Activated CD8-positive, alpha-beta memory T cell treated with anti-CD3 and anti-CD28 coated beads for 24 hours (primary cell): ENCODE results near the gene SH3D19.

Source experiments
- DNase-seq: peaks from one replicate; pipeline ENCODE4 v3.0.0-alpha.2; 2020

Gene SH3D19

DNA sequence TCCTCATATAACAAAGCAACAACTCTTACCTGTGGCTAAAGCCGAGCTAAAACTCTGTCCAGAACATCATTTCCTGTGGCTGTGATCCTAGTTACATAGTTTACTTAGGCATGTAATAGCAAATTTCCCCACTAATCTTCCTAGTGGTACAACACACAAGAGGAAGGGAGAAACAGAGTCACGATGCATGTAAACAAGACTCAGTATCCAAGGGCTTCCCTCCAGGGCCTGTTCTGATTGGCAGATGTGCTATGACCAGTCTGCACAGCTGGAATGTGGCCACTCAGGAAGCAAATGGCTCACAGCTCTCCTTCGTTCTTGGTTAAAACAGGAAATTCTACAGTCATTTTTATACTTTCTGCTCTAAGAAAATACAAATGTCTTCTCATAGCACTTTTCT, 97.7 kb downstream of the SH3D19 start:
- DNase-seq = no peak

DNA sequence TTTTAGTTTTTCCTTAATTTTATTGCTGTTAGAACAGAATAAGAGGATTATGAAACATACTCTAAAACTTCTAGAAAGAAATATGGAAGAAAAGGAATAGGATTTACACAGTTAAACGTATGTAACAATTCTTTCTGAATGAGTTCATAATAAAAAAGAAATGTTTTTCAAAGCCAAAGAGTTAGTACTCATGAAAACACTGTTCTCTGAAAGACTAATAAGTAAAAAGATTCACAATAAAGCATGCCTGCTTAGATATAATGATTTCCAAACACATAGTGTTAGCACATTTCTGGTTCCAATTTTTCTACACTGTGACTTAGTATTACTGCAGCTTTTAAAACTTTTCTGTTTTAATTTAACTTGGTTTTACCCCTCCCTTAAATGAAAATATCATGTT, 98.2 kb downstream of the SH3D19 start:
- DNase-seq = no peak

DNA sequence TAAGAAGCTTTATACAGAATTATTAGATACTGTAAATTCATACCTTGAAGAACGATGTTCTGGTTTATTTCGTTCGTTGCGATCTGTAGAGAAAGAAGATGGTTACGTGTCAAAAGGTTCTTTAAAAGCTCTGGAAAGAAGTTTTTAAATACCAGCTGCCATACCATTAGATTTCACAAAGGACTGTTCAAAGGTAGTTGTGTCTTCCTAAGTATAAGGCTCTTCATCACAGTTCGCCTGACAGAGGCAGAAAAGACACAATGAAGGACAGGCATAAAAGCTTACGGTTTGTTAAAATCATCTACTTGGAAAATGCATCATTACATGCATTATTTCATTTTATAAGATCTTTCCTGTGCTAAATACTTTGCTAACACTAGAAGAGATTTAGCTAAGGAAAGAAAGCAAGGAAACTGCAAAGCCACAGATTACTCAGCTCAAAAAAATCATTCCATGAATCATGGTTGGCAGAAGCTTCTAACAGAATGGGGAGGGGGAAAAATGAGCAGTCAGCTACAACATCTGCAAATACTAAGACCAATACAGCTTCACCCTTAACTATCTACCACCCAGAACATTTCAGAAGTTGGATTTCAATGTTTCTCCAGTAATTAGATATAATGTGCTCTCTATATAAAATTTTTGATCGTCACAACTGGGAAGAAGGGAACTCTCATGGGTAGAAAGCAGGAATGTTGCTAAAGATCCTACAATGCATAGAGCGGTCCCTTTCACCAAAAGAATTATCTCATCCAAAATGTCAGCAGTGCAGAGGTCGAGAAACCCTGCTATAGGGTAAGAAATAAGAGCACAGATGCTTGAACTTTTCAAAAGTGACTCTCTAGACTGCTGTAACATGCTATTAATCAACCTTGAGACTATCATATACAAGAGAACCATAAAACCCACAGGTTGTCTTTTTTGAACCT, 99.1 kb downstream of the SH3D19 start:
- DNase-seq = no peak

DNA sequence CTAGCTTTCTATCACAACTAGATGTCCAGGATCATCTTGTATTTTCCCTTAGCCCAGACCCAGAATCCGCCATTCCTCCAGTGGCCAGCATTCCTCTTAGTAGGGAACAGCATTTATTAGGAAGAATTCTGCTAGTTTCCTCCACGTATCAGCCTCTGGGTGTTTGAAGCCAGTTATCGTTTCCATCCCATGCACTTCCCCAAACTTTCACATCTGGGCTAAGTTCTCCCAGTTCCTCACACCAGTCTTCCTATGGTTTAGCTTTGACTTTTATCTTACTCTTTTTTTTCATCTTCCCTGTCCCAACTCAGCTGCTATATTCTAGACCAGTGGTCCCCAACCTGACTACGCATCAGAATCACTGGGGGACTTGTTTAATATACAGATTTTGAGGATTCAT, 101.9 kb downstream of the SH3D19 start:
- no peak for DNase-seq

DNA sequence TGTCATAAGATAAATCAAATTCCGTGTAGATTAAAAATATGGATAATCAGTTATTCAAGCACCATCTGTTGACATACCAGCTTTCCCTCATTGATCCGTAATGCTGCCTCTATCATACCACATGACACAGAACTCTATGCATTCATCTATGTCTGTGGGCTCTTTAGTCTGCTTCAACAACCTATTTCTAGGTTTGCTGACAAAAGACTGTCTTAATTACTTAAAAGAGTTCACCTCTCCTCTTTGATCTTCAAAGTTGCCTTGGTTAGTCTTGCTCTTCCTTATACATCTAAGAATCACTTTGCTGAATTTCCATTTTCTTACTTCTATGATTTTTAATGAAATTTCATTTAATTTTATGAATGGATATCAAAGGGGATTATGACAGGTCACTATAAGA, 105.5 kb downstream of the SH3D19 start:
- DNase-seq = no peak

DNA sequence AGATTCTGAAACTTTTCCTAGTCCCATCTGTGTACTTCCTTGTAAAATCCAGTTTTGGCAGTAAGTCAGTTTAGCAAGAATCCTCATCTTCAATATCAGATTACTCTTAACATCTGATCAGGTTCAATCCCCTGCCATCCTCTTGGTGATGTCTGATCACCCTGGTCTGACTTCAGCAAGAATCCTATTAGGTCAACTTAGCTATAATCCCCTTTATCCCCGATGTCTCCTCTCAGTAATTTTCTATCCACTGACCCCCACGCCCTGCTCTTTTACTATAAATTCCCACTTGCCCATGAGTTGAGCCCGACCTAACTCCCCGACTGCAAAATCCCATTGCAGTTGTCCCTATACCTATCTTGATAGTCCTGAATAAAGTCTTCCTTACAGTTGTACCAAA, 106.3 kb downstream of the SH3D19 start:
- no peak for DNase-seq

DNA sequence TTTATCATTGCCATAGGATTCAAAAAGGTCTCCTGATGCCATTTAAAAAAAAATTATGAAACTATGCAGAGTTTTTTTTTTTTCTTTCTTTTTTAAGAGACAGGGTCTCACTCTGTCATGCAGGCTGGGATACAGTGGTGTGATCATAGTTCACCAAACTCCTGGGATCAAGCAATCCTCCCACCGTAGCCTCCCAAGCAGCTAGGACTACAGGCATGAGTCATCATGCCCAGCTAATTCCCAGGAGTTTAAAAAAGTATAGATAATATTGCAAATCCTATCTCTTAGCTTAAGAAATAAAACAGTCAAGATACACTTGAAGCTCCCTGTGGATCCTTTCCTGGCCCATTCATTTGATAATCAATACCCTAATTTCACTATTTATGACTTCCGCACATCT, 107.1 kb downstream of the SH3D19 start:
- no peak for DNase-seq

DNA sequence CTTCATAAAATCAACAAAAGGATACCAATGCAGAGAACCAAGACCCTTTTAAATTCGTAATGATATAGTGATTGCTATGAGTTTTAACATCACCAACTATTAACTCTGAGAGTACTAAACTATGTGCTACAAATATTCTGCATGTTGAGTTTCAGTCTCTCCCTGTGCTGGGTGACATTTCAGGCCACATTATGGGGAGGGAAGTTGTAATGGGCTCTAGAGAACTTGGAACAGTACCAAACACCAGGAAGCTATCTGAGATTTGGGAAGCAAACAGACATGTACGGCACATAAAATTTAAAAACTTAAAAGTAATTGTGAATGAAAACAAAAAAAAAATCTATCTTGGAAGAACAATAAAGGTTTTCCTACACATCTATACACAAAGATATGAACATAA, 108.1 kb downstream of the SH3D19 start:
- DNase-seq = no peak

DNA sequence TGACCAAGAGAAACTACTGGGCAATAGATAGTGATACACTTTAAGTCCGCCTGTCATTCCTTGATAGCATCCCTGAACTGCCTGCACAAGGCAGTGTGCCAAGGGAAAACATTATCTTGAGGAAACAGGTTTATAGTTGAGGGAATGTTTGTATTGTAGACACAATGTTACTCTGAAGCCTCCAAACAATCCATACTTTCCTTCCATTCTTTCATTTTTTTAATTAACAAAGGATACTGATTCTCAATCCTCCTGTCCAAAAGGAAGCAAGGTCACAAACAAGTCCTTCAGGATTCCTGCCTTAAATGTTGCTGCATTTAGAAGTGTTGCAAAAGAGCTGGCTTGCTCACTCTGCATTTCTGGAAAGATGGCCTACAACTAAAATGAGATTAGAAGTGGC, 110.1 kb downstream of the SH3D19 start:
- DNase-seq = no peak

DNA sequence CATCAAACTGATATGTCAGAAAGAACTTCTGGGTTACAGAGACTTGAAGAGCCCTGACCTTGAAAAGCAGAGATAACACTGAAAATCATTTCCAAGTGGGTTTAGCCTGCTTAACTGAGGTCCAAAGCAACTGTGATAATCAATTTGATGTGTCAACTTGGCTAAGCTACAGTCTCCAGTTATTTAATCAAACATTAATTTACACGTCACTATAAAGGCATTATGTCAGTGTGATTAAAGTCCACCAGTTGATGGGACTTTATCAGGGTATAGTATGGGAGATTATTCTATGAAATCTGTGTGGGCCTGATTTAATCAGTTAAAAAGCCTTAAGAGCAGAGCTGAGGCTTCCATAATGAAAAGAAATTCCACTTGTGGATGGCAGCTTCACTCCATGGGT, 117.5 kb downstream of the SH3D19 start:
- DNase-seq = no peak

DNA sequence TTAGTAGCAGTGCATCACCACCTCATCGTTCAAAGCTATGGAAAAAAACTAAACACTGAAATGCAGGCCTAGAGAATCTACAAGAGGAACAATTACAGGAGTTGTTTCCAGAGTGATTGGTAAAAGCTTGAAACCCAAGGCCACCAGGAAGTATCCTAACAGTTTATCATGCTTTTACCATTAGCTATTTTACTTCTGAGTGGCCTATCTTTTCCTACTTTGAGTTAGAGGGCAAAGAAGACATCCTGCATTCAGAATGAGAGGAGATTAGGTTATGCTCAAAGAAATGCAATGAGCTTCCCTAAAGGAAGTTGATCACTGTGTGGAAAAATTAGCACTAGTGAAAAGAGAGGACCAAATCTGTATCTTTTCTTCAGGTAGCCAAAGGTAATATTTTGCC, 118.2 kb downstream of the SH3D19 start:
- DNase-seq = no peak

DNA sequence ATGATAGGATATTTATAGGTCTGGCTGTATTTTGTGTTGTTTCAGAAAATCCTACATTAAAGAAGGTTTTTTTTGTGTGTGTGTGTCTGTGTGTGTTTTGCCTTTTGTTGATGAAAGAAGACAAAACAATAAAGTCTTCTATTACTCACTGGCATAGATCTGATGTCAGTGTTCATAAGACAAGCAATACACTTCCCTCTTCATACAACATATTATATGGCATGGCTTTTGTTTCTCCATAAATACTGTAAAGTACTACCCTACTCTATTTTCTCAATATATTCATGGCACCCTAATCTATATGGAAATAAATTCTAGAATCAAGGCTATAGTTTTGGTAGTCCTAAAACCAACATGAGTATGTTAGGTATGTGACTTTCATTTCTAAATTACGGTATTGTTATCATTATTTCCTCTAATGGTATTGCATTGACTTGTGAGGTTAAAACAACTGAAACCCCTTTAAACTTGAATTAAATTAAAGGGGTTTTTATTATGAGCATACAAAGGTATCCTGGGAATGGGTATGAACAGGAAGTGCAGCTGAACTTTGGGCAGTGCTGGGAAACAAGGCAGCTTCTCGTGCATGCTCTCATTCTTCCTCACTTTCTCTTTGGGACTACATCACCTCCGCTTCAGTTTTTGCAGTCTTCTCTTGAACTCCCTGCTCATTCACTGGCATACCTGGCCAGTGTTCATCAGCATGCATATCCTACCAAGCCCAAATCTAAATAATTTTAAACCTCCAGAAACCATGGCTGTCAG, 119.0 kb downstream of the SH3D19 start:
- DNase-seq = no peak

DNA sequence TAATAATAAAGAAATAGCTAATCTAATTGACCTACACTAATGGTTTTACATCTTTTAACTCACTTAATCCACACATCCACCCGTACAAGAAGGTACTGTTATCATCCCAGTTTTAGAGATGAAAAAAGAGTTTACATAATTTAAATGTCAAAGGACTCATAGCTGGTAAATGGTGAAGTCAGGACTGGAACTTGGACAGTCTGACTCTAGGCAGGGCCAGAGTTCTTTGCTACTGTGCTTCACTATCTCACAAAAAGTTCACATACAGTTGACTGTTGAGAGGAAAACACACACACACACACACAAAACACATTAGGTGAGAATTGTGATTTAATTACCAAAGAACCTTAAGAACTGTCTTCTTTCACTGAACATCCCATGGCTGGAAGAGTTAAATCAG, 119.7 kb downstream of the SH3D19 start:
- no peak for DNase-seq

DNA sequence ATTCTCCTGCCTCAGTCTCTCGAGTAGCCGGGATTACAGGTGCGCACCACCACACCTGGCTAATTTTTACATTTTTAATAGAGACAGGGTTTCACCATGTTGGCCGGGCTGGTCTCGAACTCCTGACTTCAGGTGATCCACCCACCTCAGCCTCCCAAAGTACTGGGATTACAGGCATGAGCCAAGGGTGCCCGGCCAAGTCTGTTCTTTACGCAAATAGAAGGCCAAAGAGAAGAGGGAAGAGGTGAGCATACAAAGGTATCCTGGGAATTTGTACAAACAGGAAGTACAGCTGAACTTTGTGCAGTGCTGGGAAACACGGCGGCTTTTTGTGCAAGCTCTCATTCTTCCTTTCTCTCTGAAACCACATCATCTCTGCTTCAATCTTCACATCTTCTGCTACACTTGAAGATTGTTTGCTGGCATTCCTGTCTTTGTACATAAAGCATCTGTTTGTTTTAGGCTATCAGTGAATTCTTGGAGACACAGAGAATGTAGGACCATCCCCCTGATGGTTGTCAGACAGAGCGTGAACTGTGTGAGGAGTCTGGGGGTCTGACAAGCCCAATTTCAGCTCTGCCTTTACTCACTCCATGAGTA, 120.4 kb downstream of the SH3D19 start:
- no peak for DNase-seq

DNA sequence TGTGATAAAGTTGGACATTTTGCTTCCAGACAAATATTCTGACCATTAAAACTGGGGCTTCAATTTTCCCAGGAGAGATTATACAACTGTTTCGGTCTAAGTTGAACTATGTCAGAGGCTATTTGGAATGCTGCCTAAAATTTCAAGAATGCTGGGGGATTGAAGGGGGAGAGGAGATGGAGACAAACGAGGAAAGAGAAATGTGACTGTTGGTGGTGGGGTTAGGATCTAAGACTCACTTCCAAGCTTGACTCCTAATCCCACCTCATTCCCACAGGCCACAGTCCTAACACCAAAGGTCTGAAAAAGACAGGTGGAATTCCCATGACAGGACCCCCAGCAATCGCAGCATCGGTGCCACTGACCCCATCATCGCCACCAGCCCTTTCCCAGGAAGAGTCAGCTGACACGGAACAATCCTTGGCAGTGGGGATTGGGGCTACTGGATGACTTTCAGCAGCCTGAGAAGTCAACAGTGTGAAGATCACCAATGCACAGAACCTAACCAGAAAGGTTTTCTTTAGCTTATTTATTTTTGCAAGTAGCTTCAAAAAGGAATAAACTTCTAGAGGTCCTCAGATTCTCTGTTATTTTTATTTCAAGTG, 122.5 kb downstream of the SH3D19 start:
- no peak for DNase-seq

DNA sequence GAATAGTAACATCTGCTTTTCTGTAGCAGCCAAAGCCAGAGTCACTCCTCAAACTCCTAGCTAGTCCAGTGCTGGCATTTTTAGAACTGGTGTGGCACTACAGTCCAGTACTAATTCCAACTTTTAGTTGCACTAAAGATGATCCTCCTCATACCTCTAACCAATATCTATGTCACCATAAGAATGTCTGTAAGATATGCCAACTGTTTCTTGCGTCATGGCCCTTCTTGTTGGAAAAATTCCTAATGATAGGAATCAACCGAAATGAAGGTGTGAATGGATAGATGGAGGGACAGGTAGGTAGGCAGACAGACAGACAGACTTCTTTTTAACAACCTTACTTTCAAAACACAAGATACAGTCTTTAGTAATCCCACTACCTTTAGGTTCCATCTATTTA, 123.0 kb downstream of the SH3D19 start:
- no peak for DNase-seq

DNA sequence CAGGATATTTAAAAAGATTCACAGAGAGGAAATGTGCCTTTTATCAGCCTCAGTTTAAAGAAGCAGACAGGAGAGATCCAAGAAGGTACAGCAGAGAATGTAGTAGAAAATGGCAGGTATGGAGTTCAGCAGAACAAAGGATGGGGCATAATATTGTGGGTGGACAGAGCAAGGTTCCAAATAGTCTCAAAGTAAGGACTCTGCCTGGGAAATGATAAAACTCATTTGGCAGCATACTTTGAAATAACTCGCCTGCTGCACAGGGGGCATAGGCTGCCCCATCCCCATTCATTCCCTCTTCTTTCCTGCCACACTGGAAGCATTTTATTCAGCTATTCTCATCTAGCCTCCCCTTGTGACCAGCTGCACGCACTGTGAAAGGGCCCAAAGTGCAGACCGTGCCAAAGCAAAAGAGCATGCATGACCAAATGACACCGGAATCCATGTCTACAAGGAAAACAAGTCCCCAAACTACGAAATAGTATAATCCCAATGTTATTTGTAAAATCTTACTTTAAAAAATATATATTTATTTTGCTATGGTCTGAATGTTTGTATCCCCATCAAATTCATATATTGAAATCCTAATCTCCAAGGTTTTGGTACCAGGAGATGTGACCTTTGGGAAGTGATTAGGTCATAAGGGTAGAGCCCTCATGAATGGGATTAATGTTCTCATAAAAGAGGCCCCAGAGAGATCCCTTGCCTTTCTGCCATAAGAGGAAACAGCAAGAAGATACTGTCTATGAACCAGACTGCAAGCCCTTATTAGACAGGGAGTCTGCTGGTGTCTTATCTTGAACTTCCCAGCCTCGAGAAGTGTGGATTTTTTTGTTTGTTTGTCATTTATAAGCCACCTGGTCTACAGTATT, 125.8 kb downstream of the SH3D19 start:
- DNase-seq = no peak

DNA sequence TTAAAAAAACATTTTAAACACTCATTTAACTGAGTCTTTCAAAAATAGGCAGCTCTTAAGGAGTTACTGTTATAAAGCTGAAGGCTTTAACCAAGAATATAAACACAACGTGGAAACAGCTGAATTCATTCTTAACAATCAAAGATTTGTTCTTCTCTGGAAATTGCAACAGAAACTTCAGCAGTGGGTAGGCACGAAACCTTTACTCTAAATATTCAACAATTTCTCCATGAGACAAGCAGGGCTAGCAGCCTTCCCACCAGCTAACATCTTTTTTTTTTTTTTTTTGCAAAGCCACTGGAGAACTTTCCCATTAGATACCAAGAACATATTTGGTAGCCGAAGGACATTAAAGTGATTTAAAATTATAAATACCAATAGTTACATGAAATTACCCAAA, 126.7 kb downstream of the SH3D19 start:
- no peak for DNase-seq

DNA sequence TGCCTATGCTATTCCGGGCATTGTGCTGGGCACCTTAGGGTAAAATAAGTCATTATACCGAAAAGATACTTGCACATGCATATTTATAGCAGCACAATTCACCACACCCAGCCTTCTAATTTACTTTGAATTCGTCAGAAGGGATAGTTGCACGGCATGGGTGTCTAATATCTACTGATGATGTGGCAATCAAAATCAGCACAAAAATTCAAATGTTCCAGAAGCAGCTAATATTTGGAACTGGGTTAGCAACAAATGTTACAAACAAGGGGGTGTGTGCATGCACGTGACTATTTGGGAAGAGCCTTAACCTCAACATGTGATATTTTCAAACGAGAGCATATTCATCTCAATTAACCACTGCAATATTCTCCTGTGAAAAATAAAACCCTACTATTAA, 128.2 kb downstream of the SH3D19 start:
- no peak for DNase-seq

DNA sequence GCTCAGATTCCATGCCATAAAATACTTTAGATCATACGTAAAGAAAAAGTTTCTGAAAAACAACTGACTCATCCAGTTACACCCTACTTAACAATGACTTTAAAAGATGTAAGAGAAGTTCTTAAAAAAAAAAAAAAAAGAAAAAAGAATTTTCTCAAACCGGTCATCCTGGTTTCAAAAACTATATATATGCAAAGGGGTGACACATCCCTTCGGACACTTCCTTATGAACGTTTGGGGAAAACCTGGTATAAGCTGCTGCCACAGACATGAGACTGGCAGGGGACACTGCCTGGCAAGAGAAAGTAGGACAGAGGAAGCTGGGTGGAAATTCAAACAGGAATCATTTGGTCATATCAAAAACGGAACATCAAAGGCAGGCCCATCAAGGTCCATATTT, 129.6 kb downstream of the SH3D19 start:
- no peak for DNase-seq

DNA sequence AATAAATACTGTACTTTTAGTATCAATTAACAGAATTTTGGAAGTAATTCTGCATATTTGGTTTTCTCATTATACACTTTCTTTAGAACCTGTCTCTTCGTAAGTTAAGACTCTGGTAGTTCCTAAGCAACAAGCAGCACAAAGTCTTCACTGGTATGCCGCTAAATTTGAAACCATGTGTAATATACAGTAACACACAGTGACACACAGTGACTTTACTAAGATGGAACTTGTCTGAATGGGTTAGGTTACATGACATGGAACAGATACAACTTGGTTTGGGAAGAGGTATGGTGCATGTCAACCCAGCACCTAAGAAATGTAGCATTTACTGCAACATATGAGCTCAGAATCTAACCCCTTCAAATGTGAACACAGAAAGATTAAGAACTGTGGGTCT, 132.0 kb downstream of the SH3D19 start:
- DNase-seq = no peak

DNA sequence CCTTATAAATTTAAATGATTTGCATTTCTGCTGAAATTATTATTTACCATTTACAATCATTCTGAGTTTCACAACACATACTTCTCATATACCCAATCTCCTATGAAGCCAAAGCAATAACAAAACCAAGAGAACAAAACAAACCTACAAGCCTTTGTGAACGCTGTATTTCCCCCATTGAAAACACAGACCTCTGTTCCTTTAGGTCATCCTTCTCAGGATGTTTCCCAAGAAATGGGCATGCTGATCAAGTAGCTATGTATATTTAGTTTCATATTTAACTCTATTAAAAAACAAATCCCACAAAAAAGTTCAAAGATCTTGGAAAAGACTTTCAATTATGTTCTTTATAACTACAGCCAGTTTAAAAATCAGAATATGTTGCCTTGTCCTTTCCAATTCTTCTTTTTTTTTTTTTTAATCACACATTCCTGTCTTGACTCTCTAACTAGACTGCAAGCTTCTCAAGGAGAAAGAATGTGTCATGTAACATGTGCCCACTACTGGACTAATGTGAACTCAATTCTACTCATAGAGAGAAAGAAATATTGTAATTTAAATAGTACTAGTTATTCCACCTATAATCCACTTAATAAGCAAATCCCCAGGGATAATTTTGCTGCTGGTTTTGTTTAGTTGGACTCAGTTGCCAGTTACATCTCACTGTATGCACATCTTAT, 132.7 kb downstream of the SH3D19 start:
- no peak for DNase-seq
